ENCODE measurements around the gene CYB561A3.
"Not testable (repeated sequence)": the region's sequence is repeated elsewhere in the genome, so short reads cannot be mapped to it uniquely, and the experiment has no call there.

CYB561A3 gene, protein sequence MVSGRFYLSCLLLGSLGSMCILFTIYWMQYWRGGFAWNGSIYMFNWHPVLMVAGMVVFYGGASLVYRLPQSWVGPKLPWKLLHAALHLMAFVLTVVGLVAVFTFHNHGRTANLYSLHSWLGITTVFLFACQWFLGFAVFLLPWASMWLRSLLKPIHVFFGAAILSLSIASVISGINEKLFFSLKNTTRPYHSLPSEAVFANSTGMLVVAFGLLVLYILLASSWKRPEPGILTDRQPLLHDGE

DNA sequence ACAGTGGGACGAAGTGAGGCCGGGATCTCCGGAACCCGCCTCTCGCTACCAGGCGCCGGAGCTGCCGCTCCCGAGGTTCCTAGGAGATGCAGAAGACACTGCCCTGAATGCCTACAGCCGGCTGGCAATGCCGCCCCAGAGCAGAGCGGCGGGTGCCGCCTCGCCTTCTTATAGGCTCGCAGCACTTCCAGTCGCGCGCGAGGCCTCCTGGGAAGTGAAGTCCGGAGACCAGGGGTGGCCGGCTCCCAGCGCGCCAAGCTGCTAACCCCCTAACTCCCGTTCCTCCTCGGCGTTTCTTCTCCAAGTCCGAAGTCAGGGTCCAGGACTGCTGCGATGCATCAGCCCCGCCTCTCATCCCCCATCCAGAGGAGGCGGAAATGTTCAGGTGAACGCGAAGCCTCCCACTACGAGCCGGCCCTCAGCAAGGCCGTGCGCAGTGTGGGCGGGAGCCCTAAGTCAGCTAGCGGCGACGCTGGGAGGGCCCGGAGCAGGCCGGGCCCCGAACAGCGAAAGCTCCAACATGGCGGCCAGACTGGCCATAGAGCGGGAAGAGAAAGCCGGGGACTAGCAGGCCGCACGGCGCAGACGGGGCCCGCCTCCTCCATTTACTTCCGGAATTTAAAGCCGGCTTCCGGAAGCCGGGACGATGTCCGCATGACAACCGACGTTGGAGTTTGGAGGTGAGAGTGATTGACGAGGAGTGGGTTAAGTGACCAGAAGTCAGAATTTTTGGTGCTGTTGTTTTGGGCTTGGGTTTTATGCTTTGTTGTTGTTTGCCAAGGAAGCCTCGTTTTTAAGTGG, at the start of gene CYB561A3, which contains the start of gene TMEM138:
TSS of gene CYB561A3 (minus strand) at position 142 of the 801 bp plus-strand sequence. CDS start 5,169 bp downstream, outside the sequence.
TSS of gene TMEM138 (plus strand) at position 634 of the 801 bp plus-strand sequence. CDS start 2,017 bp downstream, outside the sequence.
- DNase-seq = peak; percentile 86

- DNase-seq = no peak
Observed at GRCh38 chr11:61406991-61407728, 45.5 kb upstream of the CYB561A3 start.

GRCh38 chr11:61406067-61406466, 44.4 kb upstream of the CYB561A3 start:
- DNase-seq = no peak

DNA sequence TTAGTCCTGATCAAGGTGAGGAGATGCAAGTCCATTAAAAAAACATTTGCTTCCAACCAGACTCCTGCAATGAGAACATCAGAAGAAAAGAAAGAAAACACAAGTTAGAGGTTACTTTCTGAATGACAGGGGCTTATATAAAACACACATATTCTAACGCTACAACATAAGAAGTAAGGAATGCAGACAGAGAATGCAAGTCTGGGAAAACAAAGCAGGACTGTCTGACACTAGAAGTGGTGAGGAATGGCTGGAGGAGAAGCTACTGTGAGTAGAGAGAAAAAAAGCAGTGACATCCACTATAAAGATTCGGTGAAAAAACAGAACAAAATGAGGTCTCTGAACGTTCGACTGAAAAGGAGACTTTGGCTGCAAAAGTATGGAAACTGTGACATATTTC, 43.0 kb upstream of the CYB561A3 start:
- DNase-seq = no peak

GRCh38 chr11:61404103-61404502, 42.4 kb upstream of the CYB561A3 start:
- DNase-seq = no peak

- DNase-seq = no peak
Observed at GRCh38 chr11:61403658-61404057, 42.0 kb upstream of the CYB561A3 start.

GRCh38 chr11:61401573-61401972, 39.9 kb upstream of the CYB561A3 start:
- no peak for DNase-seq

DNA sequence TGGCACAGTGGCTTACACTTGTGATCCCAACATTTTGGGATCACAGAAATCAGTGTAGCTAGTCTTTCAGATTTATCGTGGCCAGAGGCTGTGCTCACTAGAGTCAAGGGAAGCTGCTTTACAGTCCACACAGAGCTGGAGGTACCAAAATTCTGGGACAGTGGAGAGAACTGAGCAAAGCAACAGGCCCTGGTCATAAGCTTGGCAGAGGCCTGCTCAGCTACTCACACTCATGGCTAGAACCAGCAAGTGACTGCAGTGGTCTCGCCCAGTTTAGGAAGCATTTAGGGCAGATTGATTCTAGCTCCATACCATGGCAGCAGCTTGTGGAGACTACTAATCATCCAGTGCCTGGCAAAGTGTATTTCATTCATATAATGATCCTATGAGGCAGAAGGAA, 39.5 kb upstream of the CYB561A3 start:
- DNase-seq = no peak

- DNase-seq = peak; percentile 5
Observed at GRCh38 chr11:61392981-61393595, 31.4 kb upstream of the CYB561A3 start.

DNA sequence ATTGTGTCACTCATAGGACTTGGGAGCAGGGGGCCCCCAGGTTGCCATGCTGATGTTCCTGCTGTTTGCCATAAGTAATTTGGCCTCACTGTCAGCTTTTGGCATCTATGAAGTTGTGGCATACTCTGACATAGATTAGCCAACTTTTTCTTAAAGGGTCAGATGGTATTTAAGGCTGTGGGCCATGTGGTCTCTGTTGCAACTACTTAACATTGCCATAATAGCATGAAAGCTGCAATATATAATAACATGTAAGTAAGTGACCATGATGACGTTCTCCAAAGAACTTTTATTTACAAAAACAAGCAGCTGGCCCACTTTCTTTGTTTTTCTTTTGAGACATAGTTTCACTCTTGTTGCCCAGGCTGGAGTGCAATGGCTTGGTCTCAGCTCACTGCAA, 28.5 kb upstream of the CYB561A3 start:
- DNase-seq = peak; percentile 40

DNA sequence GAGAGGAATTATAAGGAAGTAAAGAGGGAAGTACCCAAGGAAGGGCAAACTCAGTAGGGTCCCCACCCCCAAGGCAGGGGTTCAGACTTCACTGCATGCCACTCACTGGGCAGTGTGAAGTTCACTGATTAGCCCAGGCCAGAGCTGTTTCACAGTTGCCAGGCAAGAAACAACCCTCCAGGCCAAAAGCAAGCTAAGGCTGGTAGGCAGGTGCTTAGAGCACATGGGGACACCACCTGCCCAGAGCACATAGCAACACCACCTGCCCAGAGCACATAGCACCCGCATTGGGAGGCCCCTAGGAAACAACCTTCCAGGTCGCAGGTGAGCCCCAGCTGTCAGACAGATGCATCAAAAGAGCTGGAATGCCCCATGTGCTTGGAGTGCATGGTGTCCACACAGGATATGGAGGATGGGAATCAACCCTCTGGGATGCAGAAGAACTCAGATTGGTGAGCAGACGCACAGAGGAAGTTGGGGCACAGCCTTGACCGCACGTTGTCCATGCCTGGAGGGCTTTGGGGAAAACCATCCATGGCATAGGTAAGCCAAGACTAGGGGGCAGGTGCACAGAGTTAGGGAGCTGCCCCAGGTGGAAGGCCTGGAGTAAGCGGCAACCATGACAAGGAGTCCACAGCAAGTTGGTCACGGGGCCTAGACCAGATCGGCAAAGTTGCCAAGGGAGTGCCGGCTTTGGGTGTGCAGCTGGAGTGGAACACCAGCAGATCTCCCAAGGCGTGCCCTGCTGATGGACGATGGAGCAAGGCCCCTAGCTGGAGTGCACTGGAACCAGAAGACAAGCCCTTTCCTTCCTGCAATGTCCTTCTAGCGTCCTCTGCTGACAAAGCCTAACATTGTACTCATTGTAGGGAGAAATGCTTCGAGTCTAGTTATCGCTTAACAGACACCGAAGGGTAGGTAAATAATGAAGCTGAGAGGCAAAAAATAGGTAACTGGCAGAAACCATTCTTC, 22.9 kb upstream of the CYB561A3 start:
- no peak for DNase-seq

- not testable (repeated sequence) for DNase-seq
Observed at GRCh38 chr11:61383859-61384258, 22.2 kb upstream of the CYB561A3 start.

DNA sequence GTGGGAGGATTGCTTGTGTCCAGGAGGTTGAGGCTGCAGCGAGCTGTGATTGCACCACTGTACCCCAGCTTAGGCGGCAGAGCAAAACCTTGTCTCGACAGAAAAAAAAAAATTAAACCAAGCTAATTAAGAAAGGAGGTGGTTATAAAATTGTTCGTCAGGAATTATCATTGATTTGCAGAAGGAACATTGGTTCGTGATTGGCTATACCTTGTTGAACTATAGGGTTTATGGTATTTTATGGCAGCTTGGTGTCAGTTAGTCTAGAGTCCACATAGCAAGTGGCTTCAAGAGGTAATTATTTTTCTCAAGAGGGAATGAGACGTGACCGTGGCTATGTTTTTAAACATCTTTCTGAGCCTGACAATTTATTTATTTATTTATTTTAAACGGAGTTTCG, 19.2 kb upstream of the CYB561A3 start:
- no peak for DNase-seq

- DNase-seq = peak; percentile 77
Observed at GRCh38 chr11:61378713-61379313, 17.1 kb upstream of the CYB561A3 start.

GRCh38 chr11:61377461-61378160, 15.9 kb upstream of the CYB561A3 start:
- no peak for DNase-seq

DNA sequence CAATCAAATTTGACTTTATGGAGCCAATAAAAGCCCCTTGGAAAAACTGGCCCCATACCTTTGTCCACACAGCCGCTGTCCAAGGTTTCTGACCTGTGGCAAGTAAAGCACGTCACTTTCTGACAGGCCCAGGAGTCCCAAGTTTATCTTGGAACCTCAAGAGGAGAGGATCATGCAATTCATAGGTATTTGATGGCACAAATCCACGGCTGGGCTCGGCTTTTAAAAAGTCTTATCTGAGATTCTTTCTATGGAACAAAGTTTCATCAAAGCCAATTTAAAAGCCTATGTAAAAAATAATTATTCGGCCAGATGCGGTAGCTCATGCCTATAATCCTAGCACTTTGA, 14.1 kb upstream of the CYB561A3 start:
- no peak for DNase-seq

GRCh38 chr11:61372659-61373420, 11.2 kb upstream of the CYB561A3 start:
- DNase-seq = no peak

GRCh38 chr11:61370349-61371005, 8.8 kb upstream of the CYB561A3 start:
- DNase-seq = no peak

All from GF-D8 (cell line).